GM12864 (cell line): ENCODE data around the gene PDCD1.

Experiments used
- DNase-seq: peaks from one replicate; pipeline ENCODE4 v3.0.0-alpha.2; 2011; ENCODE audit warnings: low read depth
- H3K4me3 ChIP-seq: 2 replicates; pipeline ENCODE4 v1.5.1; 2011; ENCODE audit warnings: mild to moderate bottlenecking, low read depth, low read length, control low read depth
- CTCF ChIP-seq: IDR thresholded peaks from 2 replicates; pipeline ENCODE4 v1.5.1; 2011; ENCODE audit warnings: low read depth, mild to moderate bottlenecking, moderate library complexity, low read length, control low read depth, inconsistent platforms; ENCODE audit errors: missing control alignments

The PDCD1 gene

DNA sequence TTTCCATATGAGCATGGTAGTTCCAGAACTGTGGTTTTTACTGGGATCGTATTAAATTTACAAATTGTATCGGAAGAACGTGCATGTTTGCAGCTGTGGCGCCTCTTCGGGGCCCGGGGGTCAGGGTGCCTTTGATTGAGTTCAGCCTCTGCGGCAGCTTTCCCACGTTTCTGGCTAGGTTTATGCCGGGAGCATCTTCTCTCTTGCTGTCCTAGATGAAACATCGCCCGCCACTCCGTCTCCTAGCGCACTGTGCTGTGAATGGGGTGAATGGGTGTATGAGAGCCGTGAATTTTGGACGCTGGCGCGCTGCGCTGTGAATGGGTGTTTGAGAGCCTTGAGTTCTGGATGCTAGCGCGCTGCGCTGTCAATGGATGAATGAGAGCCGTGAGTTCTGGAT is 12.3 kb downstream of the PDCD1 start:
- H3K4me3 ChIP-seq, result no peak overlapping the region
- no peak for TF ChIP-seq CTCF
- DNase-seq, result no peak

- H3K4me3 ChIP-seq, result no peak overlapping the region; the same call in 1 of the 2 replicates
- no peak for DNase-seq
These were observed 13.7 kb downstream of the PDCD1 start for GRCh38 chr2:241844831-241845578.

GRCh38 chr2:241844066-241844728 is 14.5 kb downstream of the PDCD1 start:
- TF ChIP-seq CTCF, result no peak
- H3K4me3 ChIP-seq, result peak overlapping the region; percentile 50
- DNase-seq, result no peak

More at GRCh38 chr2:241844831-241845578, 13.7 kb downstream of the PDCD1 start:
- TF ChIP-seq CTCF, result no peak

- TF ChIP-seq CTCF, result no peak
- peak overlapping the region; percentile 38 for H3K4me3 ChIP-seq
- DNase-seq, result no peak
These were observed 15.2 kb downstream of the PDCD1 start for GRCh38 chr2:241843321-241844065.

DNA sequence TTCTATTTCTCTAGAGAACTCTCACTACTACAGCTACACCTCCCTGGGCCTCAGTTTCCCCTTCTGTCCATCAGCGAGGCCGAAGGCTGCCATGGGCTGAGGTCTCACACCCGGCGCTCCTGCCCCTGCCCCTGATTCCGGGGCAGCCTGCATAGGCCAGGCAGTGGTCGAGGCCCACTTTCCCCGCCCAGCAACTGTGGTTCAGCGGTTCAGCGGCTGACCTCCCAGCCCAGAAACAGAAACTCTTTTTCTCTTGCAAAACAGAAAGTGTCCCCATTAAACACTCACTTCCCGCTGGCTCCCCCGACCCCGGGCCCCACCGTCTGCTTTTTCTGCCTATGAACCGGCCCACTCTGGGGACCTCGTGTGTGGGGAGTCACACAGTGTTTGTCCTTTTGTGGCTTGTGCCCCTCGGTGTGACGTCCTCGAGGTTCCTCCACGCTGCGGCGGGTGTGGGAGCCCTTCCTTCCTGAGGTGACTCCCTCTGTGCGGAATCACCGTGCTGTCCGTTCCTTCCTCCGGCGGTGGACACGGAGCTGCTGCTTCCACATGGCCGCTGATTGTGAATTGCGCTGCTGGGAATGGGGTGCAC is 16.0 kb downstream of the PDCD1 start:
- no peak for TF ChIP-seq CTCF
- peak overlapping the region; percentile 38 for H3K4me3 ChIP-seq
- no peak for DNase-seq

DNA sequence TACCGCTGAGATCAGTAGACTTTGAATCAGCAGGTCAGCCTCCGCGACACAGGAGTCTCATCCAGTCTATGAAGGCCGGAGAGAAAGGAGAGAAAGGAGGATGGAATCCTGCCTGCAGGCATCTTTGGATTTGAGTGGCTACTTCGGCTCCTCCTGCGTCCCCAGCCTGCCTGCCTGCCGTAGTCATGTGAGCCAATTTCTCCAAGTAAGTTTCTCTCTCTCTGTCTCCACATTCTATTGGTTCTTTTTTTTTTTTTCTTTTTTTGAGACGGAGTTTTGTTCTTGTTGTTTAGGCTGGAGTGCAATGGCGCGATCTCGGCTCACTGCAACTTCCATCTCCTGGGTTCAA is 16.7 kb downstream of the PDCD1 start:
- no peak for TF ChIP-seq CTCF
- no peak overlapping the region for H3K4me3 ChIP-seq
- DNase-seq, result no peak
